Activated naive CD8-positive, alpha-beta T cell treated with anti-CD3 and anti-CD28 coated beads for 36 hours (primary cell): ENCODE results near the gene CGB5. TPM values are rescaled to one million over a fixed set of nuclear protein-coding genes. Genes with fewer than 3 reads are reported as not detected.
"Not testable (repeated sequence)": the region's sequence is repeated elsewhere in the genome, so short reads cannot be mapped to it uniquely, and the experiment has no call there.

ENCODE experiments used
- DNase-seq: peaks from one replicate; pipeline ENCODE4 v3.0.0; 2021
- H3K27ac Mint-ChIP-seq: one replicate; pipeline ENCODE4 v1.8.0; 2022; ENCODE audit warnings: mild to moderate bottlenecking, moderate library complexity, mixed read lengths
- H3K27me3 Mint-ChIP-seq: one replicate; pipeline ENCODE4 v1.8.0; 2022; ENCODE audit warnings: mild to moderate bottlenecking, mixed read lengths
- H3K36me3 Mint-ChIP-seq: one replicate; pipeline ENCODE4 v1.8.0; 2021; ENCODE audit warnings: mild to moderate bottlenecking, mixed read lengths
- H3K4me1 Mint-ChIP-seq: one replicate; pipeline ENCODE4 v1.8.0; 2021; ENCODE audit warnings: mixed read lengths
- H3K4me3 Mint-ChIP-seq: one replicate; pipeline ENCODE4 v1.8.0; 2022; ENCODE audit warnings: mild to moderate bottlenecking, moderate library complexity, mixed read lengths
- H3K9me3 Mint-ChIP-seq: one replicate; pipeline ENCODE4 v1.8.0; 2022; ENCODE audit warnings: mixed read lengths
- total RNA-seq, 2 experiments: library from RNA; stranded (reverse); gene quantifications; one replicate each; pipeline ENCODE4 v1.2.3, GENCODE V29; 2021

Gene CGB5
- total RNA-seq = not detected

DNA sequence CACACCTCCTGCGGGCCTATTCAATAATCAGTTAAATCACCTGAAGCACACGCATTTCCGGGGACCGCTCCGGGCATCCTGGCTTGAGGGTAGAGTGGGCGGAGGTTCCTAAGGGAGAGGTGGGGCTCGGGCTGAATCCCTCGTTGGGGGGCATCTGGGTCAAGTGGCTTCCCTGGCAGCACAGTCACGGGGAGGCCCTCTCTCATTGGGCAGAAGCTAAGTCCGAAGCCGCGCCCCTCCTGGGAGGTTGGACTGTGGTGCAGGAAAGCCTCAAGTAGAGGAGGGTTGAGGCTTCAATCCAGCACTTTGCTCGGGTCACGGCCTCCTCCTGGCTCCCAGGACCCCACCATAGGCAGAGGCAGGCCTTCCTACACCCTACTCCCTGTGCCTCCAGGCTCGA is at the start of gene CGB5:
TSS of gene CGB5 (plus strand) at position 301 of the 400 bp plus-strand sequence. CDS start 362 bp downstream, outside the sequence.
- H3K9me3 Mint-ChIP-seq, DNase-seq, H3K27me3 Mint-ChIP-seq, H3K4me1 Mint-ChIP-seq, H3K4me3 Mint-ChIP-seq, H3K36me3 Mint-ChIP-seq, H3K27ac Mint-ChIP-seq: not testable (repeated sequence)

DNA sequence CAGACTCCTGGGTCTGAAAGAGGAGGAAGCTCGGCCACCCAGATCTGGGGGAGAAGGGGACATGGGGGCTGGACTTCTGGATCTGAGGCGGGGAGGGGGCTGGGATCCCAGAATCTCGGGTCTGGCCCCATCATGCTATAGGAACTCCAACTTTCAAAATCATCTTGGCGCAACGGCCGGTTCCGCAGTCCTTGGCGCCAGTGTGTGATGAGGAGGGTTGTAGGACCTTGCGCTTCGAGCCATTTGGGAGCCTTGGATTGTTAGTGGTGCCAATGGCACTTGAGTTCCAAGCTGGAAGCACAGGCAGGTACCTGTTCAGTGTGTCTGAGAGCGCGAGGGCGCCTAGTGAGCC is 49.6 kb upstream of the CGB5 start:
- H3K4me3 Mint-ChIP-seq = peak overlapping the region; percentile 100
- peaks cover 22% of the 10 kb centered on the region for H3K4me1 Mint-ChIP-seq

GRCh38 chr19:48997972-48998371 is 45.7 kb upstream of the CGB5 start:
- H3K9me3 Mint-ChIP-seq = no peaks in the 10 kb centered on the region
- peak; percentile 43 for DNase-seq
- no peak overlapping the region for H3K4me3 Mint-ChIP-seq
- peaks cover 11% of the 10 kb centered on the region for H3K4me1 Mint-ChIP-seq
- H3K27me3 Mint-ChIP-seq = no peaks in the 10 kb centered on the region
- peaks cover 29% of the 10 kb centered on the region for H3K36me3 Mint-ChIP-seq
- H3K27ac Mint-ChIP-seq = no peak overlapping the region

More for the DNA sequence above, 49.6 kb upstream of the CGB5 start:
- Mint-ChIP-seq H3K36me3 (peaks cover 22% of the 10 kb centered on the region), H3K27me3 (no peaks in the 10 kb centered on the region), H3K9me3 (no peaks in the 10 kb centered on the region), H3K27ac (peak overlapping the region; percentile 96)
- no peak for DNase-seq

- Mint-ChIP-seq H3K9me3 (no peaks in the 10 kb centered on the region), H3K27me3 (no peaks in the 10 kb centered on the region), H3K4me1 (peaks cover 6% of the 10 kb centered on the region), H3K36me3 (peaks cover 31% of the 10 kb centered on the region), H3K27ac (no peak overlapping the region), H3K4me3 (no peak overlapping the region)
- peak; percentile 61 for DNase-seq
Observed at GRCh38 chr19:48999481-49000325, 43.9 kb upstream of the CGB5 start.

GRCh38 chr19:49004133-49004532 is 39.5 kb upstream of the CGB5 start:
- Mint-ChIP-seq H3K4me3 (no peak overlapping the region), H3K4me1 (no peaks in the 10 kb centered on the region), H3K27ac (no peak overlapping the region), H3K36me3 (peaks cover 28% of the 10 kb centered on the region), H3K9me3 (no peaks in the 10 kb centered on the region), H3K27me3 (no peaks in the 10 kb centered on the region)
- no peak for DNase-seq

GRCh38 chr19:49004964-49005614 is 38.6 kb upstream of the CGB5 start:
- no peaks in the 10 kb centered on the region for H3K27me3 Mint-ChIP-seq
- H3K36me3 Mint-ChIP-seq = peaks cover 22% of the 10 kb centered on the region
- H3K9me3 Mint-ChIP-seq = no peaks in the 10 kb centered on the region
- H3K27ac Mint-ChIP-seq = no peak overlapping the region
- no peaks in the 10 kb centered on the region for H3K4me1 Mint-ChIP-seq
- DNase-seq = no peak
- no peak overlapping the region for H3K4me3 Mint-ChIP-seq

DNA sequence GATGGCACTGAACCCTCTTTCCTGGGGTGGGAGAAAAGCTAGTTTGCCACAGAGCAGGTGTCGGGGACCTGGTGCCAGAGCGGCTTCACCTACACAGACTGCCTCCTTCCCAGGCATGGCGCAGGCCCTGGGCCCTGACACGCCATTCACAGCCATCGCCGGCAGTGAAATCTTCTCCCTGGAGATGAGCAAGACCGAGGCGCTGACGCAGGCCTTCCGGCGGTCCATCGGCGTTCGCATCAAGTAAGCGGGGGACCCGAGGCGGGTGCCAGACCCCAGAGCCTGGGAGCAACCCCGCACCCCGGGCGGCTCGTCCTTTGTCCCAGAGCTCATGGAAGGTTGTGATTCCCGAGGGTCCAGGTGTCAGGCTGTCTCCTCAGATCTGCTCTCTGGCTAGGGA is 36.7 kb upstream of the CGB5 start:
- Mint-ChIP-seq H3K4me1 (no peaks in the 10 kb centered on the region), H3K36me3 (peaks cover 20% of the 10 kb centered on the region), H3K4me3 (no peak overlapping the region), H3K27ac (no peak overlapping the region), H3K9me3 (no peaks in the 10 kb centered on the region), H3K27me3 (no peaks in the 10 kb centered on the region)
- DNase-seq = no peak

DNA sequence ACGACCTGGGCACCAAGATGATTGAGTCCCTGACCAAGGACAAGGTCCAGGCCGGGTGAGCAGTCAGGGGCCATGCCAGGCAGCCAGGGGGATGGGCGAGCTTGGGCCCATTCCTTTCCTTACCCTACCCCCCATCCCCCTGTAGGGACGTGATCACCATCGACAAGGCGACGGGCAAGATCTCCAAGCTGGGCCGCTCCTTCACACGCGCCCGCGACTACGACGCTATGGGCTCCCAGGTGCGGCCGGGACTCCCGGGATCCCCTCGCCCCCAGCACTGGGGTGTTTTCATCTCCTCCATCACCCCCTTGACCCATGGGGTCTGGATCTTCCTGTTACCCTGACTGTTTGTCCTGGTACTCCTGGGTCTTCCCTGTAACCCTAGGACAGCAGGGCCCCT is 33.8 kb upstream of the CGB5 start:
- Mint-ChIP-seq H3K4me1 (no peaks in the 10 kb centered on the region), H3K27ac (no peak overlapping the region), H3K36me3 (peaks cover 13% of the 10 kb centered on the region), H3K27me3 (no peaks in the 10 kb centered on the region), H3K4me3 (no peak overlapping the region), H3K9me3 (no peaks in the 10 kb centered on the region)
- DNase-seq = no peak

DNA sequence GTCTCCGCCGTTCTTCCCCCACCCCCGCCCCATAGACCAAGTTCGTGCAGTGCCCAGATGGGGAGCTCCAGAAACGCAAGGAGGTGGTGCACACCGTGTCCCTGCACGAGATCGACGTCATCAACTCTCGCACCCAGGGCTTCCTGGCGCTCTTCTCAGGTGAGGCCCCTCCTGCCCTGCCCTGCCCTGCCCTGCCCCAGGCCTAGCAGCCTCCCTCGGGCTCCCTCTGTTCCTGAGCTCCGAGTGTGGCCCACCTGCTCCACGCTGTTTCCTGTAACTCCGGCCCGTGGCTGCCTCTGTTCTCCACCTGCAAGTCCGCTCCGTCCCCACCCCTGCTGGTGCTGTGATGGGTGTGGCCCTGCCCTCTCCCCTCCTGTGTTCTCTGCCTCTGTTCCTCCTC is 33.2 kb upstream of the CGB5 start:
- Mint-ChIP-seq H3K27me3 (no peaks in the 10 kb centered on the region), H3K27ac (no peak overlapping the region)

DNA sequence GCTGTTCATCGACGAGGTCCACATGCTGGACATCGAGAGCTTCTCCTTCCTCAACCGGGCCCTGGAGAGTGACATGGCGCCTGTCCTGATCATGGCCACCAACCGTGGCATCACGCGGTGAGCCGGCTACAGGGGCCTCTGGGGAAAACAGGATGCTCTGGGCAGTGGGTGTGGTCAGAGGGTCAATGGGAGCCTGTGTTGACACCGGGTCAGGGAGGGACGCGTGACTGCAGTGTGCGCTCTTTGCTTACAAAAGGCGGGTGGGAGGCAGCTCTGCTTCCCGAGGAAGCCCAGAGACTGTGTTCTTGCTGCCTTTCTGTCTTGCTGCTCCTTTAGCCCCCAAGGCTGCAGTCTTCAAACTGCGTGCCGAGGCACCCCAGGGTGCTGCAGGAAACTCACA is 32.5 kb upstream of the CGB5 start:
- Mint-ChIP-seq H3K4me1 (no peaks in the 10 kb centered on the region), H3K9me3 (no peaks in the 10 kb centered on the region), H3K4me3 (no peak overlapping the region), H3K27me3 (no peaks in the 10 kb centered on the region), H3K27ac (no peak overlapping the region), H3K36me3 (peaks cover 12% of the 10 kb centered on the region)
- no peak for DNase-seq

More for the DNA sequence above, 33.2 kb upstream of the CGB5 start:
- H3K4me3 Mint-ChIP-seq = no peak overlapping the region
- DNase-seq = no peak
- no peaks in the 10 kb centered on the region for H3K4me1 Mint-ChIP-seq
- H3K9me3 Mint-ChIP-seq = no peaks in the 10 kb centered on the region
- H3K36me3 Mint-ChIP-seq = peaks cover 13% of the 10 kb centered on the region

DNA sequence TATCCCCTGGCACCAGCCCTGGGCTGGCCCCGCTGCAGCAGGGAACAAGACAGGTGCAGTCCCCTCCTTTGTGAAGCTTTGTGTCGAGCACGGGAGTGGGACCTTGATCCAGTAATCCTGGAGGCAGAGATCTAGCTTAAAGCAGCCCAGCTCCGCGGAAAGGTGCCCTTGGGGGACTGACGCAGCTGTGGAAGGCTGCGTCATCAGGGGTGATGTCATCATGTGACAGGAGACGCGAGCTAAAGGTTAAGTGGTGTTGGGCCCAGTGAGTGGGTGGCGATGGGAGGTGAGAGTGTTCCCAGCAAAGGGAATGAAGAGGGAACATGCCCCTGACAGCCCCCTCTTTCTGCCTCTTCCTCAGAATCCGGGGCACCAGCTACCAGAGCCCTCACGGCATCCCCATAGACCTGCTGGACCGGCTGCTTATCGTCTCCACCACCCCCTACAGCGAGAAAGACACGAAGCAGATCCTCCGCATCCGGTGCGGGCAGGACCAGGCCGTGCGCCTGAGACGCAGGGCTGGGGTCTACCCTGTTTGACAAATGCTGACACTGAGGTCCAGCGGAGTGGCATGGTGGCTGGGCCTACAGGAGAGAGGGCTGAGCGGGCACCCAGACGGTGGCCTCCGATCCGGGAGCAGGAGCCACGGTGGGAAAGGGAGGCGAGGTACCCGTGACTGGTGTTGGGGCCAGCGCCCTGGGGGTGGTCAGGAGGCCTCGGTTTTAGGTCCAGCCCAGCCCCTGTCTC is 29.4 kb upstream of the CGB5 start:
- Mint-ChIP-seq H3K27me3 (peaks cover 9% of the 10 kb centered on the region), H3K27ac (peak overlapping the region; percentile 21), H3K36me3 (peaks cover 7% of the 10 kb centered on the region), H3K4me3 (no peak overlapping the region), H3K9me3 (no peaks in the 10 kb centered on the region), H3K4me1 (peaks cover 10% of the 10 kb centered on the region)
- no peak for DNase-seq

DNA sequence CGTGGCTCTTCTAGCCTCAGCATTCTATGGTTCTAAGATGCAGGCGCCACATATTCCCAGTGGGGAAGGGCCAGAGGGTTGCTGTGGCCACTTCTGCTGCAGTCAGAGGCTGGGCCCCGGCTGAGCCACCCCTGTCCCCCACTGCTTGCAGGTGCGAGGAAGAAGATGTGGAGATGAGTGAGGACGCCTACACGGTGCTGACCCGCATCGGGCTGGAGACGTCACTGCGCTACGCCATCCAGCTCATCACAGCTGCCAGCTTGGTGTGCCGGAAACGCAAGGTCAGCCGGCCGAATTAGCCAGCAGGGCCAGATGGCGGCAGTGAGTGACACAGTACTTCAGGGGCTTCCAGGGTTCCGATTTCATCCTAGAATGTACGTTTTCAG is 28.8 kb upstream of the CGB5 start:
- H3K27ac Mint-ChIP-seq = no peak overlapping the region
- DNase-seq = no peak
- H3K36me3 Mint-ChIP-seq = peaks cover 7% of the 10 kb centered on the region
- peaks cover 11% of the 10 kb centered on the region for H3K4me1 Mint-ChIP-seq
- H3K4me3 Mint-ChIP-seq = no peak overlapping the region
- no peaks in the 10 kb centered on the region for H3K9me3 Mint-ChIP-seq
- H3K27me3 Mint-ChIP-seq = peaks cover 15% of the 10 kb centered on the region

GRCh38 chr19:49016067-49016839 is 27.4 kb upstream of the CGB5 start:
- Mint-ChIP-seq H3K27me3 (peaks cover 19% of the 10 kb centered on the region), H3K36me3 (peaks cover 5% of the 10 kb centered on the region), H3K27ac (no peak overlapping the region), H3K9me3 (no peaks in the 10 kb centered on the region), H3K4me3 (no peak overlapping the region), H3K4me1 (peaks cover 13% of the 10 kb centered on the region)
- no peak for DNase-seq

DNA sequence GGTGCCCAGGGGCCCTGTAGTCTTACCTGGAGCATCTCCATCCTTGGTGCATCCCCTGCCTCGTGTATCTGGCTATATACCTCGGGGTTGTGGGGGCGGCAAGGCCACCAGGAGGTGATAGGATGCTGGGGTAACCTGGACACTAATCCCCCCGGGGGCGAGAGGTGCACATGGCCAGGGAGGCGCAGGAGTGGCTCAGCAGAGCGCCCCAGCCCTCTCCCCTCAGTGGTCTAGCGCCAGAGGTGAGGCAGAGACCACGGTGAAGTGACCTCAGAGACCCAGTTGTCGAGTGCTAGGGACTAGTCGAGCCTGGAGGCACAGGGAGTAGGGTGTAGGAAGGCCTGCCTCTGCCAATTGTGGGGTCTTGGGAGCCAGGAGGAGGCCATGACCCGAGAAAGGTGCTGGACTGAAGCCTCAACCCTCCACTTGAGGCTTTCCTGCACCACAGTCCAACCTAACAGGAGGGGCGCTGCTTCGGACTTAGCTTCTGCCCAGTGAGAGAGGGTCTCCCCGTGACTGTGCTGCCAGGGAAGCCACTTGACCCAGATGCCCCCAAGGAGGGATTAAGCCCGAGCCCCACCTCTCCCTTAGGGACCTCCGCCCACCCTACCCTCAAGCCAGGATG is 26.5 kb upstream of the CGB5 start, which contains the start of gene LHB:
TSS of gene LHB (minus strand) at position 51 of the 625 bp plus-strand sequence. CDS start at position 41, 10 bp downstream.
- H3K4me1 Mint-ChIP-seq = peaks cover 19% of the 10 kb centered on the region
- H3K4me3 Mint-ChIP-seq = peak within 1 kb of the TSS; percentile 13
- H3K27ac Mint-ChIP-seq = no peak within 1 kb of the TSS
- H3K36me3 Mint-ChIP-seq = peaks cover 5% of the 10 kb centered on the region
- DNase-seq = no peak
- H3K9me3 Mint-ChIP-seq = no peaks in the 10 kb centered on the region
- H3K27me3 Mint-ChIP-seq = peaks cover 19% of the 10 kb centered on the region
